Brain microvascular endothelial cell (primary cell): ENCODE measurements around the gene OR10H1.
"Not testable (repeated sequence)": the region's sequence is repeated elsewhere in the genome, so short reads cannot be mapped to it uniquely, and the experiment has no call there.

Experiments used
- DNase-seq: peaks from one replicate; pipeline ENCODE4 v3.0.0-alpha.2; 2020
- H3K27ac ChIP-seq: fragments of 250-450 bp; sonication (Bioruptor Pico); 2 replicates; pipeline ENCODE4 v1.5.1; 2020; ENCODE audit warnings: mild to moderate bottlenecking, moderate library complexity
- H3K27me3 ChIP-seq: fragments of 250-450 bp; sonication (Bioruptor Pico); replicated peaks from 2 replicates; pipeline ENCODE4 v1.5.1; 2020; ENCODE audit warnings: mild to moderate bottlenecking
- H3K36me3 ChIP-seq: fragments of 250-450 bp; sonication (Bioruptor Pico); replicated peaks from 2 replicates; pipeline ENCODE4 v1.5.1; 2020; ENCODE audit warnings: mild to moderate bottlenecking
- H3K4me3 ChIP-seq: 2 replicates; pipeline ENCODE4 v1.5.1; 2011; ENCODE audit warnings: low read depth, mild to moderate bottlenecking, control low read depth, low read length, moderate library complexity
- CTCF ChIP-seq: IDR thresholded peaks from 2 replicates; pipeline ENCODE4 v1.5.1; 2011; ENCODE audit warnings: low read depth, mild to moderate bottlenecking, moderate library complexity, low read length, control low read depth, inconsistent platforms; ENCODE audit errors: missing control alignments
- in situ Hi-C: cut with HindIII; loops from 2 replicates; pipeline ENCODE4 v1.10.0; 2017; ENCODE audit warnings: low sequenced_read_pairs, low pct_ligation_motif_present

The OR10H1 gene

GRCh38 chr19:15838351-15838750 is 22.9 kb upstream of the OR10H1 start:
- no peak for DNase-seq
- Histone ChIP-seq H3K36me3 (no peaks in the 10 kb centered on the region), H3K27ac (no peak overlapping the region), H3K27me3 (no peaks in the 10 kb centered on the region), H3K4me3 (no peak overlapping the region)
- in situ Hi-C loops: no loop called here
- no peak for TF ChIP-seq CTCF

GRCh38 chr19:15837221-15837731 is 21.8 kb upstream of the OR10H1 start:
- Histone ChIP-seq H3K4me3 (peak overlapping the region; percentile 64), H3K27me3 (no peaks in the 10 kb centered on the region), H3K27ac (peak overlapping the region; percentile 90), H3K36me3 (no peaks in the 10 kb centered on the region)
- TF ChIP-seq CTCF: no peak
- peak; percentile 1 for DNase-seq
- in situ Hi-C loops: no loop called here

- no peaks in the 10 kb centered on the region for H3K27me3 ChIP-seq
- no peak for TF ChIP-seq CTCF
- H3K36me3 ChIP-seq: no peaks in the 10 kb centered on the region
- DNase-seq: peak; percentile 92
- in situ Hi-C loops: no loop called here
- peak overlapping the region; percentile 90 for H3K27ac ChIP-seq
- peak overlapping the region; percentile 64 for H3K4me3 ChIP-seq
Observed at GRCh38 chr19:15836330-15837220, 21.1 kb upstream of the OR10H1 start.

- in situ Hi-C loops: not testable (repeated sequence)
Observed at GRCh38 chr19:15835565-15836329, 20.3 kb upstream of the OR10H1 start.

GRCh38 chr19:15834232-15834631 is 18.8 kb upstream of the OR10H1 start:
- DNase-seq, H3K36me3 ChIP-seq, in situ Hi-C loops, H3K27ac ChIP-seq, H3K4me3 ChIP-seq, H3K27me3 ChIP-seq: not testable (repeated sequence)

More at GRCh38 chr19:15835565-15836329, 20.3 kb upstream of the OR10H1 start:
- not testable (repeated sequence) for H3K36me3 ChIP-seq, DNase-seq, H3K27me3 ChIP-seq, H3K27ac ChIP-seq
- H3K4me3 ChIP-seq: peak overlapping the region; percentile 64

GRCh38 chr19:15831626-15832025 is 16.2 kb upstream of the OR10H1 start:
- Histone ChIP-seq H3K36me3 (no peaks in the 10 kb centered on the region), H3K4me3 (no peak overlapping the region), H3K27me3 (no peaks in the 10 kb centered on the region), H3K27ac (no peak overlapping the region)
- DNase-seq: no peak
- no peak for TF ChIP-seq CTCF
- in situ Hi-C loops: no loop called here
